Activated T-helper 1 cell treated with Interleukin-2 at 50 U/mL for 16 hours (primary cell): ENCODE data around the gene GALNT17.
"Not testable (repeated sequence)": the region's sequence is repeated elsewhere in the genome, so short reads cannot be mapped to it uniquely, and the experiment has no call there.

Source experiments
- DNase-seq: peaks from one replicate; pipeline ENCODE4 v3.0.0-alpha.2; 2020; ENCODE audit warnings: low read depth

Gene GALNT17

GRCh38 chr7:71560354-71560995, 428.5 kb downstream of the GALNT17 start:
- no peak for DNase-seq

GRCh38 chr7:71563276-71563675, 431.3 kb downstream of the GALNT17 start:
- DNase-seq, result no peak

- DNase-seq, result no peak
Measured at GRCh38 chr7:71566376-71566775, 434.4 kb downstream of the GALNT17 start.

GRCh38 chr7:71566991-71567390, 435.0 kb downstream of the GALNT17 start:
- no peak for DNase-seq

GRCh38 chr7:71574153-71574860, 442.4 kb downstream of the GALNT17 start:
- no peak for DNase-seq

- no peak for DNase-seq
Measured at GRCh38 chr7:71580027-71580426, 448.1 kb downstream of the GALNT17 start.

GRCh38 chr7:71584256-71584655, 452.3 kb downstream of the GALNT17 start:
- no peak for DNase-seq

GRCh38 chr7:71591876-71592275, 459.9 kb downstream of the GALNT17 start:
- DNase-seq, result no peak

- not testable (repeated sequence) for DNase-seq
Measured at GRCh38 chr7:71592388-71592787, 460.4 kb downstream of the GALNT17 start.

GRCh38 chr7:71594736-71595135, 462.8 kb downstream of the GALNT17 start:
- DNase-seq, result no peak

GRCh38 chr7:71595176-71595575, 463.2 kb downstream of the GALNT17 start:
- DNase-seq, result no peak

- DNase-seq, result no peak
Measured at GRCh38 chr7:71598553-71598952, 466.6 kb downstream of the GALNT17 start.

GRCh38 chr7:71601851-71602250, 469.9 kb downstream of the GALNT17 start:
- no peak for DNase-seq

- DNase-seq, result no peak
Measured at GRCh38 chr7:71604818-71605414, 473.0 kb downstream of the GALNT17 start.

GRCh38 chr7:71611986-71612385, 480.0 kb downstream of the GALNT17 start:
- DNase-seq, result no peak

GRCh38 chr7:71612911-71613310, 481.0 kb downstream of the GALNT17 start:
- no peak for DNase-seq

- no peak for DNase-seq
Measured at GRCh38 chr7:71613313-71613712, 481.4 kb downstream of the GALNT17 start.

- no peak for DNase-seq
Measured at GRCh38 chr7:71615017-71615416, 483.1 kb downstream of the GALNT17 start.

GRCh38 chr7:71616217-71616616, 484.3 kb downstream of the GALNT17 start:
- no peak for DNase-seq

- DNase-seq, result no peak
Measured at GRCh38 chr7:71618278-71618677, 486.3 kb downstream of the GALNT17 start.

- DNase-seq, result no peak
Measured at GRCh38 chr7:71625545-71625944, 493.6 kb downstream of the GALNT17 start.

GRCh38 chr7:71626206-71626605, 494.3 kb downstream of the GALNT17 start:
- DNase-seq, result no peak

GRCh38 chr7:71627651-71628050, 495.7 kb downstream of the GALNT17 start:
- no peak for DNase-seq
